SK-N-SH treated with all-trans-retinoic acid at 6 μM for 48 hours (cell line): ENCODE results near the gene ZDHHC5.
"Not testable (repeated sequence)": the region's sequence is repeated elsewhere in the genome, so short reads cannot be mapped to it uniquely, and the experiment has no call there.

Source experiments
- ATAC-seq: fragments of 200-7000 bp; cut with Tn5 transposase; 3 replicates; pipeline ENCODE4 v1.9.1; 2020; ENCODE audit warnings: mild to moderate bottlenecking, moderate library complexity
- BACH2 ChIP-seq: fragments of 250-450 bp; sonication (Bioruptor Pico); IDR thresholded peaks from 2 replicates; pipeline ENCODE4 v1.9.0; 2021; ENCODE audit warnings: mild to moderate bottlenecking, borderline replicate concordance
- CSRNP3 ChIP-seq: fragments of 250-450 bp; sonication (Bioruptor Pico); IDR thresholded peaks from 2 replicates; pipeline ENCODE4 v1.5.1; 2021; ENCODE audit warnings: mild to moderate bottlenecking, moderate library complexity
- GLIS3 ChIP-seq: fragments of 250-450 bp; sonication (Bioruptor Pico); IDR thresholded peaks from 2 replicates; pipeline ENCODE4 v1.5.0; 2020; ENCODE audit warnings: mild to moderate bottlenecking, moderate library complexity
- SNAI2 ChIP-seq: fragments of 250-450 bp; sonication (Bioruptor Pico); IDR thresholded peaks from 2 replicates; pipeline ENCODE4 v1.5.0; 2020; ENCODE audit warnings: mild to moderate bottlenecking, moderate library complexity
- TCF4 ChIP-seq: fragments of 250-450 bp; sonication (Bioruptor Pico); IDR thresholded peaks from 2 replicates; pipeline ENCODE4 v1.8.0; 2021; ENCODE audit warnings: mild to moderate bottlenecking, moderate library complexity, borderline replicate concordance
- ZC3H10 ChIP-seq: fragments of 250-450 bp; sonication (Bioruptor Pico); IDR thresholded peaks from 2 replicates; pipeline ENCODE4 v1.5.1; 2021; ENCODE audit warnings: mild to moderate bottlenecking, moderate library complexity
- ZFP3 ChIP-seq: fragments of 250-450 bp; sonication (Bioruptor Pico); IDR thresholded peaks from 2 replicates; pipeline ENCODE4 v1.5.0; 2020; ENCODE audit warnings: mild to moderate bottlenecking, moderate library complexity
- ZFP30 ChIP-seq: fragments of 450-650 bp; formaldehyde crosslinking; IDR thresholded peaks from 2 replicates; pipeline ENCODE4 v1.5.0; 2022; ENCODE audit warnings: mild to moderate bottlenecking, moderate library complexity
- ZNF565 ChIP-seq: fragments of 450-650 bp; formaldehyde crosslinking; conservative IDR thresholded peaks from 2 replicates; pipeline ENCODE4 v1.5.0; 2020; ENCODE audit warnings: low read depth, mild to moderate bottlenecking, moderate library complexity
- ZNF8 ChIP-seq: fragments of 450-650 bp; formaldehyde crosslinking; IDR thresholded peaks from 2 replicates; pipeline ENCODE4 v1.5.0; 2020; ENCODE audit warnings: mild to moderate bottlenecking, moderate library complexity
- TF ChIP-seq, protein P1 (sequence below): fragments of 250-450 bp; sonication (Bioruptor Pico); IDR thresholded peaks from 2 replicates; pipeline ENCODE4 v1.8.0; 2021; ENCODE audit warnings: low read depth, mild to moderate bottlenecking, moderate library complexity, borderline replicate concordance
- TF ChIP-seq, protein P2 (sequence below): fragments of 250-450 bp; sonication (Bioruptor Pico); IDR thresholded peaks from 2 replicates; pipeline ENCODE4 v1.8.0; 2020; ENCODE audit warnings: mild to moderate bottlenecking, moderate library complexity, borderline replicate concordance
- TF ChIP-seq, protein P3 (sequence below): fragments of 250-450 bp; sonication (Bioruptor Pico); IDR thresholded peaks from 2 replicates; pipeline ENCODE4 v1.5.1; 2020; ENCODE audit warnings: low read depth, mild to moderate bottlenecking, moderate library complexity
- TF ChIP-seq, protein P4 (sequence below): fragments of 250-450 bp; sonication (Bioruptor Pico); IDR thresholded peaks from 2 replicates; pipeline ENCODE4 v1.5.0; 2020; ENCODE audit warnings: mild to moderate bottlenecking, moderate library complexity

The ZDHHC5 gene

DNA sequence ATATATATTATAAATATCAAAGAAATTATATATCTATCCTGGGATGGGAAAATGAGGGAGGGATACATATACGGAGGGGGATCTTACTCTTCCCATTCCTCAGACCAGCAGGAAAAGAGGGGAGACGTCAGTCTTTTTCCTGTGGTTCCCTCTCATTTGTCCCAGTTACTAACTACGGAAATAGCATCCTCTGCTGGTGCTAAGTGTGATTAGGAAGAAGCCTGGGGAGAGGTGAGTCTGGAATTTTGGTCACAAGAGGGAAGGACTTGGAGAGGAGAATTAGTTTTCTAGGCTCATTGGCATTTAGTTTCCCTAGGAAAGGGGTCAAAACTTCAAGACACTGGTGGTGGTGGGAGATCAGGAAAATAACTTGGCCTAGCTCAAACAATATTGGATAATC is 32.5 kb downstream of the ZDHHC5 start:
- TF ChIP-seq, protein P1, sequence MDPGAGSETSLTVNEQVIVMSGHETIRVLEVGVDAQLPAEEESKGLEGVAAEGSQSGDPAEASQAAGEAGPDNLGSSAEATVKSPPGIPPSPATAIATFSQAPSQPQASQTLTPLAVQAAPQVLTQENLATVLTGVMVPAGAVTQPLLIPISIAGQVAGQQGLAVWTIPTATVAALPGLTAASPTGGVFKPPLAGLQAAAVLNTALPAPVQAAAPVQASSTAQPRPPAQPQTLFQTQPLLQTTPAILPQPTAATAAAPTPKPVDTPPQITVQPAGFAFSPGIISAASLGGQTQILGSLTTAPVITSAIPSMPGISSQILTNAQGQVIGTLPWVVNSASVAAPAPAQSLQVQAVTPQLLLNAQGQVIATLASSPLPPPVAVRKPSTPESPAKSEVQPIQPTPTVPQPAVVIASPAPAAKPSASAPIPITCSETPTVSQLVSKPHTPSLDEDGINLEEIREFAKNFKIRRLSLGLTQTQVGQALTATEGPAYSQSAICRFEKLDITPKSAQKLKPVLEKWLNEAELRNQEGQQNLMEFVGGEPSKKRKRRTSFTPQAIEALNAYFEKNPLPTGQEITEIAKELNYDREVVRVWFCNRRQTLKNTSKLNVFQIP (CRISPR knock-in tag): no peak
- TF ChIP-seq ZNF8 (CRISPR knock-in tag): no peak
- TF ChIP-seq, protein P2, sequence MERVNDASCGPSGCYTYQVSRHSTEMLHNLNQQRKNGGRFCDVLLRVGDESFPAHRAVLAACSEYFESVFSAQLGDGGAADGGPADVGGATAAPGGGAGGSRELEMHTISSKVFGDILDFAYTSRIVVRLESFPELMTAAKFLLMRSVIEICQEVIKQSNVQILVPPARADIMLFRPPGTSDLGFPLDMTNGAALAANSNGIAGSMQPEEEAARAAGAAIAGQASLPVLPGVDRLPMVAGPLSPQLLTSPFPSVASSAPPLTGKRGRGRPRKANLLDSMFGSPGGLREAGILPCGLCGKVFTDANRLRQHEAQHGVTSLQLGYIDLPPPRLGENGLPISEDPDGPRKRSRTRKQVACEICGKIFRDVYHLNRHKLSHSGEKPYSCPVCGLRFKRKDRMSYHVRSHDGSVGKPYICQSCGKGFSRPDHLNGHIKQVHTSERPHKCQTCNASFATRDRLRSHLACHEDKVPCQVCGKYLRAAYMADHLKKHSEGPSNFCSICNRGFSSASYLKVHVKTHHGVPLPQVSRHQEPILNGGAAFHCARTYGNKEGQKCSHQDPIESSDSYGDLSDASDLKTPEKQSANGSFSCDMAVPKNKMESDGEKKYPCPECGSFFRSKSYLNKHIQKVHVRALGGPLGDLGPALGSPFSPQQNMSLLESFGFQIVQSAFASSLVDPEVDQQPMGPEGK (CRISPR knock-in tag): no peak
- no peak for TF ChIP-seq SNAI2 (CRISPR knock-in tag)
- no peak for TF ChIP-seq ZFP3
- no peak for TF ChIP-seq TCF4 (CRISPR knock-in tag)
- no peak for TF ChIP-seq CSRNP3 (CRISPR knock-in tag)
- no peak for ATAC-seq

GRCh38 chr11:57703341-57703740 is 35.4 kb downstream of the ZDHHC5 start:
- TF ChIP-seq ZNF565 (CRISPR knock-in tag): no peak
- TF ChIP-seq SNAI2 (CRISPR knock-in tag): no peak
- TF ChIP-seq GLIS3 (CRISPR knock-in tag): no peak
- no peak for TF ChIP-seq ZFP30 (CRISPR knock-in tag)
- no peak for TF ChIP-seq ZC3H10 (CRISPR knock-in tag)
- TF ChIP-seq, protein P3, sequence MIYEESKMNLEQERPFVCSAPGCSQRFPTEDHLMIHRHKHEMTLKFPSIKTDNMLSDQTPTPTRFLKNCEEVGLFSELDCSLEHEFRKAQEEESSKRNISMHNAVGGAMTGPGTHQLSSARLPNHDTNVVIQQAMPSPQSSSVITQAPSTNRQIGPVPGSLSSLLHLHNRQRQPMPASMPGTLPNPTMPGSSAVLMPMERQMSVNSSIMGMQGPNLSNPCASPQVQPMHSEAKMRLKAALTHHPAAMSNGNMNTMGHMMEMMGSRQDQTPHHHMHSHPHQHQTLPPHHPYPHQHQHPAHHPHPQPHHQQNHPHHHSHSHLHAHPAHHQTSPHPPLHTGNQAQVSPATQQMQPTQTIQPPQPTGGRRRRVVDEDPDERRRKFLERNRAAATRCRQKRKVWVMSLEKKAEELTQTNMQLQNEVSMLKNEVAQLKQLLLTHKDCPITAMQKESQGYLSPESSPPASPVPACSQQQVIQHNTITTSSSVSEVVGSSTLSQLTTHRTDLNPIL (CRISPR knock-in tag): no peak
- no peak for ATAC-seq

- no peak for ATAC-seq
- no peak for TF ChIP-seq CSRNP3 (CRISPR knock-in tag)
- TF ChIP-seq, all 23 proteins: peak for 0
Observed at GRCh38 chr11:57704932-57705331, 37.0 kb downstream of the ZDHHC5 start.

DNA sequence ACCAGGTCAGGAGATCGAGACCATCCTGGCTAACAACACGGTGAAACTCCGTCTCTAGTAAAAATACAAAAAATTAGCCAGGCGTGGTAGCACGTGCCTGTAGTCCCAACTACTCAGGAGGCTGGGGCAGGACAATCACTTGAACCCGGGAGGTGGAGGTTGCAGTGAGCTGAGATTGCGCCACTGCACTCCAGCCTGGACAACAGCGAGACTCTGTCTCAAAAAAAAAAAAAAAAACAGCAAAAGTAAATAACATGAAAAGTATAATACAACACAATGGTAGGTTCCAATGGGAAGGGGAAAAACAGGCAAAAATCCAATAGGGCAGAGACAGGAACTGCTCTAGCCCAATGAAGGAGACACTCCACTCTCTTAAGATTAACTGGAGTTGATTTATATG is 37.5 kb downstream of the ZDHHC5 start:
- not testable (repeated sequence) for ATAC-seq

DNA sequence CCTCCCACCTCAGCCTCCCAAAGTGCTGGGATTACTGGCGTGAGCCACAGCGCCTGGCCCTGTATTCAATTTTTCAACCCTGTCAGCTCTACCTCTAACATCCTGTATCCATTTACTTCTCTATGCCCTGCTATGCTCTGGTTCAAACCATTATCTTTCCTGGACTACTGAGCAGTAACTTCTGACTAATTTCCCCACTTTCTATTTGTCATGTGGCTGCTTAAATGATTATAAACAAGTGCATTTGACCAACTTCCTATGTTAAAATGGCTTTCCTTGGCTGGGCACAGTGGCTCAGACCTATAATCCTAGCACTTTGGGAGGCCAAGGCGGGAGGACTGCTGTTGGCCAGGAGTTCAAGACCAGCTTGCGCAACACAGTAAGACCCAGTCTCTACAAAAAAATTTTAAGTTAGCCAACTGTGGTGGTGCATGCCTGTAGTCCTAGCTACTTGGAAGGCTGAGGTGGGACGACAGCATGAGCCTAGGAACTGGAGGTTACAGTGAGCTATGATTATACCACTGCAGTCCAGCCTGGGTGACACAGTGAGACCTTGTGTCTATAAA is 42.0 kb downstream of the ZDHHC5 start:
- no peak for ATAC-seq
- TF ChIP-seq BACH2 (CRISPR knock-in tag) (no peak), ZFP30 (CRISPR knock-in tag) (no peak)
- TF ChIP-seq, protein P4, sequence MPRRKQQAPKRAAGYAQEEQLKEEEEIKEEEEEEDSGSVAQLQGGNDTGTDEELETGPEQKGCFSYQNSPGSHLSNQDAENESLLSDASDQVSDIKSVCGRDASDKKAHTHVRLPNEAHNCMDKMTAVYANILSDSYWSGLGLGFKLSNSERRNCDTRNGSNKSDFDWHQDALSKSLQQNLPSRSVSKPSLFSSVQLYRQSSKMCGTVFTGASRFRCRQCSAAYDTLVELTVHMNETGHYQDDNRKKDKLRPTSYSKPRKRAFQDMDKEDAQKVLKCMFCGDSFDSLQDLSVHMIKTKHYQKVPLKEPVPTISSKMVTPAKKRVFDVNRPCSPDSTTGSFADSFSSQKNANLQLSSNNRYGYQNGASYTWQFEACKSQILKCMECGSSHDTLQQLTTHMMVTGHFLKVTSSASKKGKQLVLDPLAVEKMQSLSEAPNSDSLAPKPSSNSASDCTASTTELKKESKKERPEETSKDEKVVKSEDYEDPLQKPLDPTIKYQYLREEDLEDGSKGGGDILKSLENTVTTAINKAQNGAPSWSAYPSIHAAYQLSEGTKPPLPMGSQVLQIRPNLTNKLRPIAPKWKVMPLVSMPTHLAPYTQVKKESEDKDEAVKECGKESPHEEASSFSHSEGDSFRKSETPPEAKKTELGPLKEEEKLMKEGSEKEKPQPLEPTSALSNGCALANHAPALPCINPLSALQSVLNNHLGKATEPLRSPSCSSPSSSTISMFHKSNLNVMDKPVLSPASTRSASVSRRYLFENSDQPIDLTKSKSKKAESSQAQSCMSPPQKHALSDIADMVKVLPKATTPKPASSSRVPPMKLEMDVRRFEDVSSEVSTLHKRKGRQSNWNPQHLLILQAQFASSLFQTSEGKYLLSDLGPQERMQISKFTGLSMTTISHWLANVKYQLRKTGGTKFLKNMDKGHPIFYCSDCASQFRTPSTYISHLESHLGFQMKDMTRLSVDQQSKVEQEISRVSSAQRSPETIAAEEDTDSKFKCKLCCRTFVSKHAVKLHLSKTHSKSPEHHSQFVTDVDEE (CRISPR knock-in tag): no peak
